Measurements from ENCODE around the gene ADAD1. TPM values are rescaled to one million over a fixed set of nuclear protein-coding genes. Genes with fewer than 3 reads are reported as not detected.
A peak's percentile ranks its signal among the peaks of the same experiment; 100 is the strongest.

The ADAD1 gene
- total RNA-seq, 1 donor from 2014 or later, result not detected

- H3K4me3 Mint-ChIP-seq (ENCODE audit: unreplicated experiment), result no peak overlapping the region
- H3K36me3 Mint-ChIP-seq (ENCODE audit: low read depth), result no peaks in the 10 kb centered on the region
- no peak overlapping the region for H3K27ac Mint-ChIP-seq (ENCODE audit: unreplicated experiment)
- no peaks in the 10 kb centered on the region for H3K27me3 Mint-ChIP-seq (ENCODE audit: low read depth)
- no peak for DNase-seq (ENCODE audit: low spot score)
- H3K4me1 Mint-ChIP-seq (ENCODE audit: low read depth), result peaks cover 9% of the 10 kb centered on the region
- TF ChIP-seq CTCF (IDR thresholded peaks at IDR 0.05), result no peak
- H3K9me3 Mint-ChIP-seq (ENCODE audit: low read depth), result peaks cover 9% of the 10 kb centered on the region
Measured at GRCh38 chr4:122377352-122377751, 1.5 kb upstream of the ADAD1 start.

- Mint-ChIP-seq H3K4me3 (ENCODE audit: unreplicated experiment) (no peak overlapping the region), H3K9me3 (ENCODE audit: low read depth) (peaks cover 9% of the 10 kb centered on the region), H3K27ac (ENCODE audit: unreplicated experiment) (no peak overlapping the region), H3K4me1 (ENCODE audit: low read depth) (peaks cover 9% of the 10 kb centered on the region), H3K27me3 (ENCODE audit: low read depth) (no peaks in the 10 kb centered on the region), H3K36me3 (ENCODE audit: low read depth) (no peaks in the 10 kb centered on the region)
- TF ChIP-seq CTCF (IDR thresholded peaks at IDR 0.05), result no peak
- DNase-seq (ENCODE audit: low spot score), result peak; percentile 85
Measured at GRCh38 chr4:122379239-122379638, 428 bp downstream of the ADAD1 start.

GRCh38 chr4:122383341-122383740 lies 4.5 kb downstream of the ADAD1 start:
- peaks cover 9% of the 10 kb centered on the region for H3K4me1 Mint-ChIP-seq (ENCODE audit: low read depth)
- TF ChIP-seq CTCF (IDR thresholded peaks at IDR 0.05), result no peak
- no peak for DNase-seq (ENCODE audit: low spot score)
- no peaks in the 10 kb centered on the region for H3K36me3 Mint-ChIP-seq (ENCODE audit: low read depth)
- H3K27me3 Mint-ChIP-seq (ENCODE audit: low read depth), result no peaks in the 10 kb centered on the region
- H3K9me3 Mint-ChIP-seq (ENCODE audit: low read depth), result peaks cover 24% of the 10 kb centered on the region
- no peak overlapping the region for H3K4me3 Mint-ChIP-seq (ENCODE audit: unreplicated experiment)
- no peak overlapping the region for H3K27ac Mint-ChIP-seq (ENCODE audit: unreplicated experiment)

GRCh38 chr4:122384245-122384644 lies 5.4 kb downstream of the ADAD1 start:
- Mint-ChIP-seq H3K4me1 (ENCODE audit: low read depth) (peaks cover 9% of the 10 kb centered on the region), H3K36me3 (ENCODE audit: low read depth) (peaks cover 4% of the 10 kb centered on the region), H3K27ac (ENCODE audit: unreplicated experiment) (no peak overlapping the region), H3K27me3 (ENCODE audit: low read depth) (peaks cover 5% of the 10 kb centered on the region), H3K4me3 (ENCODE audit: unreplicated experiment) (no peak overlapping the region), H3K9me3 (ENCODE audit: low read depth) (peaks cover 33% of the 10 kb centered on the region)
- no peak for TF ChIP-seq CTCF (IDR thresholded peaks at IDR 0.05)
- DNase-seq (ENCODE audit: low spot score), result no peak

GRCh38 chr4:122393276-122393675 lies 14.5 kb downstream of the ADAD1 start:
- Mint-ChIP-seq H3K4me3 (ENCODE audit: unreplicated experiment) (no peak overlapping the region), H3K4me1 (ENCODE audit: low read depth) (no peaks in the 10 kb centered on the region), H3K27ac (ENCODE audit: unreplicated experiment) (no peak overlapping the region), H3K36me3 (ENCODE audit: low read depth) (peaks cover 4% of the 10 kb centered on the region), H3K9me3 (ENCODE audit: low read depth) (peaks cover 13% of the 10 kb centered on the region), H3K27me3 (ENCODE audit: low read depth) (peaks cover 29% of the 10 kb centered on the region)
- TF ChIP-seq CTCF (IDR thresholded peaks at IDR 0.05), result no peak
- no peak for DNase-seq (ENCODE audit: low spot score)
